SK-N-MC (cell line): Measurements from ENCODE around the gene IWS1.

Experiments
- DNase-seq: peaks from one replicate; pipeline ENCODE4 v3.0.0-alpha.2; 2011; ENCODE audit warnings: low read depth, low spot score
- H3K27ac ChIP-seq: fragments of 200-600 bp; sonication (generic); 2 replicates; pipeline ENCODE4 v1.5.1; 2016; ENCODE audit warnings: mixed run types
- H3K36me3 ChIP-seq: fragments of 200-600 bp; sonication (generic); 2 replicates; pipeline ENCODE4 v1.6.1; 2017; ENCODE audit warnings: antibody characterized with exemption, low read length, mixed read lengths; ENCODE audit not compliant: insufficient read depth
- H3K4me3 ChIP-seq: fragments of 200-600 bp; sonication (generic); 2 replicates; pipeline ENCODE4 v1.5.1; 2016
- H3K9ac ChIP-seq: fragments of 200-600 bp; sonication (generic); 2 replicates; pipeline ENCODE4 v1.8.0; 2017; ENCODE audit warnings: mixed run types, mixed read lengths; ENCODE audit not compliant: insufficient read length
- H3K9me3 ChIP-seq: fragments of 200-600 bp; sonication (generic); 2 replicates; pipeline ENCODE4 v1.6.1; 2017; ENCODE audit warnings: low read depth, mild to moderate bottlenecking, antibody characterized with exemption, low read length, moderate library complexity, mixed read lengths
- EZH2 ChIP-seq: fragments of 200-600 bp; sonication (generic); IDR thresholded peaks from one replicate; pipeline ENCODE4 v1.6.1; 2017; ENCODE audit warnings: antibody characterized with exemption
- FOXP2 ChIP-seq: optimal IDR thresholded peaks from 2 replicates; pipeline ENCODE3; 2011; ENCODE audit warnings: mild to moderate bottlenecking, moderate library complexity; ENCODE audit not compliant: insufficient read depth; ENCODE audit errors: extremely low read length, control extremely low read depth
- POLR2AphosphoS5 ChIP-seq: IDR thresholded peaks from 2 replicates; pipeline ENCODE4 v1.6.1; 2012; ENCODE audit warnings: mild to moderate bottlenecking, low read depth, low read length, borderline replicate concordance

IWS1 gene

GRCh38 chr2:127514076-127514475 lies 12.2 kb downstream of the IWS1 start:
- H3K9me3 ChIP-seq: no peaks in the 10 kb centered on the region
- TF ChIP-seq POLR2AphosphoS5 (no peak), FOXP2 (no peak)
- no peak for DNase-seq
- no peak overlapping the region for H3K27ac ChIP-seq
- H3K4me3 ChIP-seq: no peak overlapping the region
- H3K36me3 ChIP-seq: peaks cover 69% of the 10 kb centered on the region
- H3K9ac ChIP-seq: no peak overlapping the region

DNA sequence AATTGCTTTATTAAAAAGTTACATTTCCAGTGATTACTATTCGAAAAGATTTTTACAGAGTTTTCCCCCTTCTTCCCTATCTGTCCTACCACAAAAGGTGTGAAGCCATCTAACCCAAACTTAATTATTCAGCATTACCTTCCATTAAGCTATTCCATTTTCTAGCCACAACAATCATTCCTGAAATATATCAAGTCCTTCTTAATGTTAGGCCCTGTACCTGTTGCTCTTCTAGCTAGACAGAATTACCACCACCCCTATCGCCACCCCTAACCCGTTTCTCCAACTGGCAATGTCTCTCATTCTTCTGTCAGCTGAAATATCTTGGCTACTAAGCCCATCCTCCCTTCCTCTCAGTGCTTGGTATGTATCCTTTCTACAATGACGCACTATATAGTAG lies 13.9 kb downstream of the IWS1 start:
- TF ChIP-seq POLR2AphosphoS5: no peak
- TF ChIP-seq EZH2: no peak
- no peak for TF ChIP-seq FOXP2
- Histone ChIP-seq H3K36me3 (peaks cover 58% of the 10 kb centered on the region), H3K9me3 (no peaks in the 10 kb centered on the region), H3K4me3 (no peak overlapping the region), H3K9ac (no peak overlapping the region), H3K27ac (peak overlapping the region; percentile 34; the same call in 1 of the 2 replicates)
- no peak for DNase-seq

DNA sequence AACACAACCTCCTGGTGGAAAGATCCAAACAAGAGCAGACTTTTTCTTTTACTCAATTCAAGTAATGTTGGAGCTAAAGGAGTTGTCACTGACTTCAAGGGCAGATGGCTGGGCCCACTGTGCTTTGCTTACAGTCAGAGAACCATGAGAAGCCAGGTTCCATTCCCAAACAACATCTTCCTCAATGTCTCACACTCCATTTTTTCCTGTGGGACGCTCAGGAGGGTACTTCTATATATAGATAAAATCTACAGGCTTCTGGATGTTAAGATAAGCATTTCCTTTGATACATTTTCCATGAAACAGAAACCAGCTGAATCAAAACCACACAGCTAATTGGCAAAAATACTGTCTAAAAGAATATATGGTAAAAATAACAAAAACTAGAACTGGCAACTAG lies 14.4 kb downstream of the IWS1 start:
- TF ChIP-seq FOXP2 (no peak), EZH2 (no peak), POLR2AphosphoS5 (no peak)

DNA sequence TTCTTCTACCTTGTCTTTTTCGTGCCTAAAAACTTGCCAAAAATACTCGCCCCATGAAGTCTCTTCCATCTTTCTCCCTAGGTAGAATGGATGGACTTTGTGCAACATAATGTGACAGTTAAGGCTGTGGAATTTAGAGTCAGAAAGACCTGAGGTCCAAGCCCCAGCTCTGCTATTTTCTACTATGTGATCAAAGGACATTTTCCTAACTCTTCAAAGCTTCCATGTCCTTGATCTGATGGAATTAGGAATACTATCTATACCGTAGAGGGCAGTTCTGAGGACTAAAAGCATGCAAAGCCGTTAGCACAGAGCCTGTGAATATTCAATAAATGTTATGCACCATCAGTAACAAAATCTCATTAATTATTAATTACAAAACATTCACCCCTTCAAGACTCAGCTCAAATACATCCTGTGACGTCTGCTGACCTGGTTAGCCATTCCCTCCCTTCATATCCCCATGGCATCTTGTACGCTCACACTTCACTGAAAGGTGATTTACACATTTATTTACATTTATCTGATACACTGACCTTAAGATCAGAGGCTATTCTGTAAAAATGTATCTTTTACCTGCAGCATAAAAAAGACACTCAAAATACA lies 15.1 kb downstream of the IWS1 start:
- DNase-seq: no peak
- peaks cover 46% of the 10 kb centered on the region for H3K36me3 ChIP-seq
- no peak overlapping the region for H3K4me3 ChIP-seq
- H3K9me3 ChIP-seq: no peaks in the 10 kb centered on the region
- no peak overlapping the region for H3K9ac ChIP-seq
- H3K27ac ChIP-seq: peak overlapping the region; percentile 34; the same call in 1 of the 2 replicates
- no peak for TF ChIP-seq EZH2
- no peak for TF ChIP-seq FOXP2

More for the DNA sequence above, 14.4 kb downstream of the IWS1 start:
- H3K27ac ChIP-seq: peak overlapping the region; percentile 34; the same call in 1 of the 2 replicates
- no peak overlapping the region for H3K4me3 ChIP-seq
- H3K9me3 ChIP-seq: no peaks in the 10 kb centered on the region
- DNase-seq: no peak
- peaks cover 53% of the 10 kb centered on the region for H3K36me3 ChIP-seq
- no peak overlapping the region for H3K9ac ChIP-seq

GRCh38 chr2:127510073-127510472 lies 16.2 kb downstream of the IWS1 start:
- Histone ChIP-seq H3K36me3 (peaks cover 45% of the 10 kb centered on the region), H3K9ac (no peak overlapping the region), H3K27ac (peak overlapping the region; percentile 90), H3K4me3 (no peak overlapping the region), H3K9me3 (no peaks in the 10 kb centered on the region)
- TF ChIP-seq EZH2 (no peak), POLR2AphosphoS5 (no peak), FOXP2 (no peak)
- no peak for DNase-seq

DNA sequence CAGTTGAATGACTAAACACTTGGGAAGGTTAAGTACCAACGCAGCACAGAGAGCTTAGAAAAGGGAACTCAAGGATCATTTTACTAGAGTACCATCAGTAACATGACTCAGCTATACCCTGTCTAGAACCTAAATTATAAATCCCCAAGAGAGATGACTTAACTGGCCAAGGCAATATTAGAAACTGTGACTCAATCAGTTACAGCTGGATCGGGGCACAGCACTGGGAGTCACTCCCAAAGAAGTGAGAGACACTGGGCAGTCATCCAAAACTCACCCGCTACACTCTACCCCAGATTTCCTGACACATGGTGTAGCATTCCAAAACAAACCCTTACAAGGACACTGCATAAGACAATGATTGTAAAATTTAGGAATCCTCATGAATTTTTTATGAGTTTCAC lies 17.7 kb downstream of the IWS1 start:
- Histone ChIP-seq H3K27ac (peak overlapping the region; percentile 90), H3K9ac (no peak overlapping the region), H3K4me3 (peak overlapping the region; percentile 56), H3K9me3 (no peaks in the 10 kb centered on the region), H3K36me3 (peaks cover 47% of the 10 kb centered on the region)
- peak; percentile 42 for TF ChIP-seq FOXP2
- TF ChIP-seq EZH2: no peak
- peak; percentile 18; the same call in 1 of the 2 replicates for TF ChIP-seq POLR2AphosphoS5
- DNase-seq: peak; percentile 90

GRCh38 chr2:127508023-127508630 lies 18.2 kb downstream of the IWS1 start:
- Histone ChIP-seq H3K9me3 (no peaks in the 10 kb centered on the region), H3K36me3 (peaks cover 45% of the 10 kb centered on the region), H3K27ac (peak overlapping the region; percentile 90), H3K4me3 (peak overlapping the region; percentile 56), H3K9ac (no peak overlapping the region)
- no peak for DNase-seq
- TF ChIP-seq POLR2AphosphoS5 (no peak), FOXP2 (no peak), EZH2 (no peak)

DNA sequence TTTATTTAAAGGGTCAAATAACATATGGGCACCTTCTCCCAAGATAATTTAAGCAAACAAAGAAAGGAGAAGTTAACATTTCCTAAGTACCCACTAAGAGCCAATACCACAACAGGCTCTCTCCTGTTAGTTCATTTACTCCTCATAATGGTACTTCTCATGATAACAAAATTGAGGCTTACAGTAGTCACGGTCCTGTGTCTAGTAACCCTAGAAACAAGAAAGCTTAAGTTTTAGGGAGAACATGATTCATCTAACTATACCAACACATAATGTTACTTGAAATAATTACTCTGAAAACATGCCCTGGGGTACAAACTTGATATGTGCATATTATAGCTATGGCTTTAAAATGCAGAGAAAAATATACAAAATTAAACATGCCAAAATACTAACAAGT lies 19.8 kb downstream of the IWS1 start:
- Histone ChIP-seq H3K9ac (no peak overlapping the region), H3K4me3 (no peak overlapping the region), H3K9me3 (no peaks in the 10 kb centered on the region), H3K27ac (peak overlapping the region; percentile 38; the same call in 1 of the 2 replicates), H3K36me3 (peaks cover 52% of the 10 kb centered on the region)
- no peak for TF ChIP-seq EZH2
- no peak for TF ChIP-seq FOXP2
- TF ChIP-seq POLR2AphosphoS5: no peak
- DNase-seq: no peak
